GM19025 (cell line): ENCODE data around the gene NHP2.
"Not testable (repeated sequence)": the region's sequence is repeated elsewhere in the genome, so short reads cannot be mapped to it uniquely, and the experiment has no call there.

ENCODE experiments used
- ATAC-seq: cut with Tn5 transposase; IDR thresholded peaks from one replicate; pipeline ENCODE4 v1.9.1; 2021; ENCODE audit warnings: mild to moderate bottlenecking, low read depth, moderate library complexity; ENCODE audit not compliant: unreplicated experiment

Gene NHP2

GRCh38 chr5:178153530-178154340 is at the start of gene NHP2:
Gene NHP2, minus strand, starts transcription at chr5:178153885. Its CDS starts 68 bp downstream, at chr5:178153817.
- ATAC-seq = peak; percentile 98

- ATAC-seq = no peak
Measured at GRCh38 chr5:178202541-178202940, 48.9 kb upstream of the NHP2 start.

DNA sequence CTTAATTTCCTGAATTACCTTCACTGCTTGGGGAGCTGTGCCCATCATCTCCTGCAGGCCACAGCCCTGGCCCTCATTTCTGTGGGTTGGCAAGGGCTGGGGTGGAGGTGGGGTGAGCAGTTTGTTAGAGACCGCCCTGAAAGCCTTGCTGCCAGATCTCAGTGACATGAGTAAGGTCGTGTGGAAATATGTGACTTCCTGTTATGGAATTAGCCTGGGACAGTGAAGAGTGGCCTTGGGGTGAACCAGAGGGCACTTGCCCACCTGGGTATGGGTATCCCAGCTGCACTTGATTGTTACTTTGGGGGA is 48.2 kb upstream of the NHP2 start:
- no peak for ATAC-seq

- ATAC-seq = no peak
Measured at GRCh38 chr5:178201221-178201926, 47.7 kb upstream of the NHP2 start.

- no peak for ATAC-seq
Measured at GRCh38 chr5:178199581-178200434, 46.1 kb upstream of the NHP2 start.

- ATAC-seq = no peak
Measured at GRCh38 chr5:178198706-178199105, 45.0 kb upstream of the NHP2 start.

DNA sequence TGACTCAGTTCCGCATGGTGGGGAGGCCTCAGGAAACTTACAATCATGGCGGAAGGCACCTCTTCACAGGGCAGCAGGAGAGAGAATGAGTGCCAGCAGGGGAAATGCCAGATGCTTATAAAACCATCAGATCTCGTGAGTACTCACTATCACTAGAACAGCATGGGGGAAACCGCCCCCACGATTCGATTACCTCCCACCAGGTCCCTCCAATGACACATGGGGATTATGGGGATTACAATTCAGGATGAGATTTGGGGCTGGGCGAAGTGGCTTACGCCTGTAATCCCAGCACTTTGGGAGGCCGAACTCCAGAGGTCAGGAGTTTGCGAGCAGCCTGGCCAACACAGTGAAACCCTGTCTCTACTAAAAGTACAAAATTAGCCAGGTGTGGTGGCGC is 44.5 kb upstream of the NHP2 start:
- not testable (repeated sequence) for ATAC-seq

DNA sequence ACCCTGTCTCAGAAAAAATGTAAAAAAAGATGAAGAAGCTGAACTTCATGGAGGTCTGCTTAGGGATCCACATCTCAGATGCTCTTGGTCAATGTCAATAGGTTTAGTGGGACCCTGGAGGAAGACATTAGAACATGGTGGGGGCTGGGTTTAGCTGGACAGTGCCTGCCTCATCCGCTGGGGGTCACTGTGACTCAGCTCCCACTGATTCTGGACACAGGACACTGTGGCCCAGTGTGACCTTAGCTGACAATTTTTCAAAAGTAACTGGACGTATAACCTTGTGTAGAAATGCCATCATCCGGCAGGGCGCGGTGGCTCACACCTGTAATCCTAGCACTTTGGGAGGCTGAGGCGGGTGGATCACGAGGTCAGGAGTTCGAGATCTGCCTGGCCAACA is 43.3 kb upstream of the NHP2 start:
- no peak for ATAC-seq

- ATAC-seq = no peak
Measured at GRCh38 chr5:178196281-178196812, 42.7 kb upstream of the NHP2 start.

DNA sequence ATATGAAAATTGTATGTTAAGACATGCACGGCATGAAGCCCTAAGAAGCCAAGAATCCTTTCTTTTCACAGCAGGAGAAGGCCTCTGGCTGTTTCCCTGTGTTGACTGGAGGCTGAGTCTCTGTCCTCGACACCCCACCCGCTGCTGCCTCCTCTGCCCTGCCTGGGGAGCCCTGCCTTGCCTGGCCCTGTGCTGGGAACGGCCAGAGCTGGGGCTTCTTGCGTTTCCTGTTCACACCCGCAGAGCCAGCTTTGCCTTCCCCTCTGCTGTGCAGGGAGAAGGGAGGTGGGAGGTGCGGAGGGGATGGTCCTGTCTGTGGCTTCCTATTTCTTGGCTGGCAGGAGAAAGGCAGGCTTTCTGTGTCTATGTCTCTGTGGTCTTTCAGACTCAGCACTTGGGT is 40.3 kb upstream of the NHP2 start:
- no peak for ATAC-seq

DNA sequence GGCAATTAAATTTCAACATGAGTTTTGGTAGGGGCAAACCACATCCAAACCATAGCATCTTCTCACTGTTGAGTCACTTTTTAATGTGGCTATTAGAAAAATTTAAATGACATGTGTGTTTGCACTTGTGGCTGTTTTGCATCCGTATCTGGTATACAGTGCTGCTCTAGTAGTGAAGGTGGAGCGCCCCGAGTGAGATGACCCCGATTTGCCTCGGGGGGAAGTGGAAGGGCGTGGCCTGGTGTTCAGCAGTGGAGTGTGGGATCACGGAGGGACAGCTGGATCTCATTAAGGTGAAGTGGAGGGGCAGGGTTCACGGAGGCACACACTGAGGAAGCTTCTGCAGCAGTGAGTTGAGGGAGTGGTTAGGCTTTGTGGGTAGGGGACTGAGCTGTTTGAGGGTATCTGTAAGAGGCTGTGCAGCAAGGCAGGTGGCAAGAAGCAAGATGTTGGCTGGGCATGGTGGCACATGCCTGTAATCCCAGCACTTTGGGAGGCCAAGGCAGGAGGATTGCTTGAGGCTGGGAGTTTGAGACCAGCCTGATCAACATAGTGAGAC is 39.6 kb upstream of the NHP2 start:
- ATAC-seq = no peak

GRCh38 chr5:178192787-178193186 is 39.1 kb upstream of the NHP2 start:
- no peak for ATAC-seq

- no peak for ATAC-seq
Measured at GRCh38 chr5:178192244-178192643, 38.6 kb upstream of the NHP2 start.

DNA sequence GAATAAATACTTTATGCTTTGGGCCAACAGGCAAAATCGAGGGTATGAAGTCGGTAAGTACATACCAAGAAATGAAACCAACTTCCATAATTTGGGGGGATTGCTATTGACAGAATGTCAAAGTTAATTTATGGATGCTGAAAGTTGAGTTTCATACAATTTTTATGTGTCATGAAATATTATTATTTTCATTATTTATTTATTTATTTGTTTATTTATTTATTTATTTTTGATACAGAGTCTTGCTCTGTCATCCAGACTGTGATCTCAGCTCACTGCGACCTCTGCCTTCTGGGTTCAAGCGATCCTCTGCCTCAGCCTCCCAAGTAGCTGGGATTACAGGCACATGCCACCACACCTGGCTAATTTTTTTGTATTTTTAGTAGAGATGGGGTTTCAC is 38.0 kb upstream of the NHP2 start:
- ATAC-seq = no peak

GRCh38 chr5:178189433-178189832 is 35.7 kb upstream of the NHP2 start:
- ATAC-seq = no peak

DNA sequence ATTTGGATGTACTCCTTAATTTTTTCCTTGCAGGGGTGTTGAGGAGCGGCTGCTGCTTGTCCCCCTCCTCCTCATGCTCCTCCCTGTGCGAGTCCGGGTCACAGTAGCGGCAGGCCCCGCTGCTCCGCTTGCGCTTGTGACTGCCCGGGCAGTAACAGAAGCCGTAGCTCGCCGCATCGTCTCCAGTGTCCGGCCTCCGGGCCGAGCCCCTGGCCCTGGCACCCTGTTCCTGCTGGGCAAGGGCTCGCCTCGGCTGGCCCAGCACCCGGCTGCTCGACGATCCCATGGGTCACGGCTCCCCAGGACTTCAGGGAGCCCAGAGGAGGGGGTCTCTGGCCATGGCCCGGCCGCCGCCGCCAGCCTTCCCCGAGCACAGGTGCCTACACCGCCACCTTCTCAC is 33.3 kb upstream of the NHP2 start, which contains the start of gene GMCL2:
Gene GMCL2, minus strand, starts transcription at position 358 of the 400 bp plus-strand sequence. Its CDS starts 72 bp downstream, at position 286.
- ATAC-seq = no peak

GRCh38 chr5:178186427-178186826 is 32.7 kb upstream of the NHP2 start:
- ATAC-seq = no peak

DNA sequence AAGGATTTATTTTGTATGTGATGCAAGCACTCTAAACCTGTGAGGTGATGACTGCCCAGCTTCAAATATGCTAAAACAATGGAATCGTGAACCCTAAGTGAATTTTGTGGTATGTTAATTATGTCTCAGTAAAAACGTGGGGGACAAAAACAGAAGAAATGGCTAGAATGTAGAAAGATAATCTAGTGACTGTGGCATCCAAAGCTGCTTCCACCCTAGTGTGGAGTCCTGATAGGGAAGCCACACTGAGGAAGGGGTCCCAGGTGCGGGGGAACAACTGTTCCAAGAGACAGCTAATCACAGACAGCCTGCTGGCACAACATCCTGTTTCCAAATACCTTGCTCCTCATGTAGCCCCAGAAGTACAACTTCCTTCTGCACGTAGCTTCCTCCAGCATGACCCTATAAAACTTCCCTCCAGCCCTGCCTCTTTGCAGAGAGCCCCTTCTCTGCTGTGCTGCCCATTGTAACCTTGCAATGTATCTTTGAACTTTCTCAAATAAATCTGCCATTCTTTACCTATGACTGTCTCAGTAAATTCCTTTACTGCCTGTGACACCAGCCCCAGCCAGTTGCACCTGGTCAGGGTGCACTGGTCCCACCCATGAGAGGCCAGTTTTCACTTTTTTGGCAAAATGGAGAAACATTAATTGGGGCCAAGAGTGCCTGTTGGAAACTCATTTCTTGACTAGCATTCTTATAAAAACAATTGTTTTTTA is 28.6 kb upstream of the NHP2 start:
- no peak for ATAC-seq

GRCh38 chr5:178180141-178180863 is 26.6 kb upstream of the NHP2 start:
- no peak for ATAC-seq
